ENCODE measurements around the gene FBLN1.
"Not testable (repeated sequence)": the region's sequence is repeated elsewhere in the genome, so short reads cannot be mapped to it uniquely, and the experiment has no call there.

Gene FBLN1

DNA sequence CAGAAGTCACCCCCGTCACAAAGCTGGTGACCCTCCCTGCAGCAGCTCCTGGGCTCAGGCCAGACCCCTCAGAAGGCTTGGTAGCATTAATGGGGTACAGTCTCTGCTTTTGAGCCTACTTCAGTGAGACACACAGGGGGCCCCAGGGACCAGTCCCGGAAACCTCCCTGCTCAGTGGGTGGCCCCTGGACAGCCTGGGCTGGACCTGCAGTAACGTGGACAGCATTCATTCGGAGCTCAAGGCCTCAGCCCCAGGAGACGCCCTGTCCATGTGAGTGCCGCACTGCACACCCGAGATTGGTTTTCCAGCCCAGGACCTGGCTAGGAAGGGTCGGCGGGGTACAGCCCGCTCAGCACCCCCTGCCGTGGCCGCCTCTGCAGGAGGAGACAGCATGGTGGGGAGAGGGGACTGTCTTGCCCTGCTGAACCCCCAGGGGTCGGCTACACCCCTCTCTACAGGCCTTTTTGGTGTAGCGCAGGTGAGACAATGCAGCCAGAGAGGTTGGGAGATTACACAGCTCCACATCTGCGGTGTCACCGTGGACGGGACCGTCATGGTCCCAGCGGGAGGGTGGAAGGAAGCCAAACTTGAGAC, 83.4 kb downstream of the FBLN1 start:
- DNase-seq (ENCODE audit: low spot score), result no peak

DNA sequence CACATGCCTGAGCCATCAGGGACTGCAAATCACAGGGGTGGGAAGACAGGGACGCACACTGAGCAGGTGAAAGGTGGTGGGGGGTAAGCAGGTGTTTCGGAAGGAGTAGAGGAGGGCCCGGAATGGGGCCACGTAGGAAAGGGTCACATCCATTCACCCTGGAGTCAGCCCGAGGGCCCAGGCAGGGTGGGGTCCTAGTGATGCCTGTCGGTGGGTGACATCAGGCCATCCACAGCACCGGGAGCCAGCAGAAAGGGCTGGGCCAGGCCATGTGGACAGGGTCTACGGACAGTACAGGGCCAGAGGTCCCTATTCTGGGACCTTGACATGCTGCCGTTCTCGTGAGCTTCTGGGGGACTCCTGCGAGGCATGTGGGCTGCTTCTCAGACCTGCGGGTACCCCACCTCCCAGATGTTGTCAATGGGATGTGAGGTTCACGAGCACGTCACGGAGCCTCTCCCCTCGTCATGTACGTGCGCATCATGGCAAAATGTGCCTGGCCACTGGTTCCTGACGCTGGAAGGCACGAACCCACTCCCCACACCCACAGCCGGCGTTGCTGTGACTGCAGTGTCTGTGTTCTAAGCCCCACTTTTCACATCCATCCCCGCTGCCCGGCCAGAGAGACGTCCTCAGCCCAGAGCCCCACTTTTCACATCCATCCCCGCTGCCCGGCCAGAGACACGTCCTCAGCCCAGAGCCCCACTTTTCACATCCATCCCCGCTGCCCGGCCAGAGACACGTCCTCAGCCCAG, 84.1 kb downstream of the FBLN1 start:
- no peak for DNase-seq (ENCODE audit: low spot score)

DNA sequence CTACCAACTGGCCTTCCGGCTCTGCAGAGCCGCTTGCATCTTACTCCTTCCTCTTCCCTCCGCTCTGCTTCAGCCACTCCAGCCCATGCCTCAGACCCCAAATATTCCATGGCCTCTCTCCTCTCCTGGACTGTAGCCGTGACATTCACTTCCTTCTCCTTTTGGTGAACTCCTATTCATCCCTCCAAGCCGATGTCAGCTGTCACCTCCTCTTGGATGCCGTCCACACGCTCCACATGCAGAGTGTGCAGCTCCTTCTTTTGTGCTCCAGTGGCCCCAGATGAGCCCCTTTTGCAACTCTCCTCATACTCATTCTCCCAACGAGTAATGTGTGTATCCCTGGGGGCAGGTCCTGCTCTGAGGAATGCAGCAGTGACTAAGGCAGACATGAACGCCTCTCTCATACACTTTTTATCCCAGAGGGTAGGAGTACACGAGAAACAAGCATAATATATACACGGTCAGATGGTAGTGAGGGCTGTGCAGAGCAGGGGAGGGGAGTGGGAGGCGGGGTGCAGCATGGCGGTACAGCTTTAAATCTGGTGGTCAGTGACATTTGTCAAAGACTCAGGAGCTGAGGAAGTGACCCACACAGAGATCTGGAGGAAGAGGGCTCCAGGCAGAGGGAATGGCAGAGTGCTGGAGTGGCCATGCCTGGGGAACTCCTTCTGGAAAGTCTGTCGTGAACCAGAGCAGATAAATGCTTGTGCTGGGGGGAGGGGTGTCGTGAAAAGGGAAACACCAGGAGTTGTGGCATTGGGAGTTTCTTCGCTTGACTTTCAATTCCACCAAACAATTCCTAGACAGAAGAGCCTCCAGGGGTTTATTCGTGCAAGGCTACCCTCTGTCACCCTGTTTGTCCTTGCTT, 85.2 kb downstream of the FBLN1 start:
- DNase-seq (ENCODE audit: low spot score), result no peak

DNA sequence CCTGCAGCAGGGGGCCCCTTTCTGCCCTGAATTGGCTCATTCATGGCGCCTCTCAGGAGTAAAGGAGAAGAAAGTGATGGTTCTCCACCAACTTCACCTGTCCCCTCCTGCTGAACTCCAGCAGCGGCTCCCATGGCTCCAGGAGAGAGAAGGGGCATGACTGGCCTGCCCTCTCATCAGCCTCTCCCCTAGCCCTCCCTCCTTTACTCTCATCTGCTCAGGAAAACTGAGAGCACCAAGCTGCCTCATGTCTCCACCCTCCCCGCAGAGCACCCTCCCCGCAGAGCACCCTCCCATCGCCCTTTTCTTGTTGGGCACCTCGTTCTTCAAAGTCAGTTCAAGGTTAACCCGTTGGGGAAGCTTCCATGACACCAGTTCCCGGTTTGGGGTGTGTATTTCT, 86.9 kb downstream of the FBLN1 start:
- no peak for DNase-seq (ENCODE audit: low spot score)

DNA sequence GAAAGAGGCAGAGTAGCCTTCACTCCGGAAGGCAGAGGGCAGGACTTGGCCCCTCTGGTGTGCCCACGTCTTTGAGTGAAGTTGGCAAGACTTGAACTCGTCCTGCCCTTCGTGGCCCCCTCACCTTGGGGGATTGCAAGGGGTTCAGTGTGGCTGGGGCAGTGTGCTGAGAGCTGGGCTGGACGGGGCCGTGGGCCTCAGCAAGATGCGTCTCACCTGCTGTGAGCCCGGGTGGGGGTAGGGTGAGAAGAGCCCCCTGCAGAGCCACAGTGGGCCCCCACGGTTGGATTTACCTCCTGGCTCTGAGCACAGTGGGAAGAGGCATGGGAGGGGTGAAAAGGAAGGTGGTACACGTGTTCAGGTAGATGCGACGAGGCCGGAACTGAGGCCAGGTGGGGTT, 87.6 kb downstream of the FBLN1 start:
- DNase-seq (ENCODE audit: low spot score), result no peak

DNA sequence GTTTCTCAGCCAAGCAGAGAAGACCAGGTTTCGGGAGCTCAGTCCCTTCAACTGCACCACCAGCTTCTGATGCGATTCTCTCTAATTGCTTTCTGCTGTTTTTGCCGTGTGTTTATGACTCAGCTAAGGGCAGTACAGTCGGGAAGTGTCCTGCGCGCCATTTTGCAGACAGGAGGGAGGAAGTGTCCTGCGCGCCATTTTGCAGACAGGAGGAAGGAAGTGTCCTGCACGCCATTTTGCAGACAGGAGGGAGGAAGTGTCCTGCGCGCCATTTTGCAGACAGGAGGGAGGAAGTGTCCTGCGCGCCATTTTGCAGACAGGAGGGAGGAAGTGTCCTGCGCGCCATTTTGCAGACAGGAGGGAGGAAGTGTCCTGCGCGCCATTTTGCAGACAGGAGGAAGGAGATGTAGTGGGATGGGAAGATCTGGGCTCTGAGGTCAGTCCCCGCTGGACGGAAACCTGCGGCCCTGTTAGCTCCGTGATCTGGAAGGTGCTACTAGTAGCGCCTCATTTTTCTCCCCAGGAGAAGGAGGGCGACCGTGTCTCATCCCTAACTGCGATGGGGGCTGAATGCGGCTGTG, 89.0 kb downstream of the FBLN1 start:
- DNase-seq (ENCODE audit: low spot score), result not testable (repeated sequence)

DNA sequence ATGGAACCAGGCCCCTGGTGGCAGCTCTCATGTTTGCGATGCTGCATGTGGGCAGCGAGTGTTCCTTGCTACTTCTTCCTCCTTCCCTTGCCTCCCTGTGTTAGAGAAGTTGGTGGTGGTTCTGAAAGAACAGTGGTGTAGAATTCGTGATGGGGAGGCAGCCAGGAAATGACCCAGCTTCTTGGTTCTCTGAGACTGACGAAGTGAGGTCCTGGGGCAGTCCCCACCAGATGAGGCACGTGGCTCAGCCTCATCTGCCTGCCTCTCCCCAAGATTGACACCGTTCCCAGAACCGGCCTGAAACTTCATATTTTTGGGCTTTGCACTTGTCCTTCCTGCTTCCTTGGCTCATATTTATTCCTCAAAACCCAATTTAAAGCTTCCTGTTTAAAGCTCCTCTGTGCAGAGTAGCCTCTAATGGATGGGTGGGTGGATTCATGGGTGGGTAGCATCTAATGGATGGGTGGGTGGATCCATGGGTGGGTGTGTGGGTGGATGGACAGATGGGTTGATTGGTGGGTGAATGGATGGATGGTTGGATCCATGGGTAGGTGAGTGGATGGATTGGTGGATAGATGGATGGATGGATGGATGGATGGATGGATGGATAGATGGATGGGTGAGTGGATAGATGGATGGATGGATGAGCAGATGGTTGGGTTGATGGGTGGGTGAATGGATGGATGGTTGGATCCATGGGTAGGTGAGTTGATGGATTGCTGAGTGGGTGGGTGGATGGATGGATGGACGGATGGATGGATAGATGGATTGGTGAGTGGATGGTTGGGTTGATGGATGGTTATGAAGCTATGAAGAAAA, 91.6 kb downstream of the FBLN1 start:
- DNase-seq (ENCODE audit: low spot score), result no peak

DNA sequence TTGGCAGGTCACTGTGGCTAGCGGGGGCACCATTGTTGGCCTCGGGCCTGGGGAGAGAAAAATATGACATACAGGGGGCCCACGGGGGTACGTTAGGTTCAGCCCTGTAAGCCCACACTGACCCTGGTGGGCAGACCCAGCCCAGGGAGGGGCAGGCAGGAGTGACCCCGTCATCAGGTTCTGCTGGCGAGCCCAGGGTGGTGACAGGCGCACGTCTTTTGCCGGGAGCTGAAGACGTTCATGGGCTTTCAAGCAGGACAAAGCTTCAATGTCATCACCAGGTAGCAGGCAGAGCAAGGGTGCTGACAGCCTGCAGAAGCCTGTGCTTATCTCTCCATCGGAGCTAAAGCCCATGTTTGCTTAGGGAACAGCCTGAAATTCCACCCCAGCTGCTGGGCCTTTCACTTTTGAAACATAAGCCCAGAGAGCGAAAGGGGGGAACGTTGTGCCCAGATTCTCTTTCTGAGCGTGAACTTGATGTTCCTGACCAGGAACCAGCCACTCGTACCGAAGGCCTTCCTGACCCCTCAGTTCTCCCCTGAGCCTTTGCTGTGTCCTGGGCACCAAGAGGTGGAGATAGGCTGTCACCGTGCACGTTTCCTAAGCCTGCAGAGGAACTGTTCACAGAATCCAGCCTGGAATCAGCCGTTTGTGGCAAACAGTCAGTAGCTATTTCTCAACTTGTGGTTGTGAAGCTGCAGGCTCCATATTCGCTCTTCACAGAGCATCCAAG, 94.9 kb downstream of the FBLN1 start:
- DNase-seq (ENCODE audit: low spot score), result peak; percentile 88

DNA sequence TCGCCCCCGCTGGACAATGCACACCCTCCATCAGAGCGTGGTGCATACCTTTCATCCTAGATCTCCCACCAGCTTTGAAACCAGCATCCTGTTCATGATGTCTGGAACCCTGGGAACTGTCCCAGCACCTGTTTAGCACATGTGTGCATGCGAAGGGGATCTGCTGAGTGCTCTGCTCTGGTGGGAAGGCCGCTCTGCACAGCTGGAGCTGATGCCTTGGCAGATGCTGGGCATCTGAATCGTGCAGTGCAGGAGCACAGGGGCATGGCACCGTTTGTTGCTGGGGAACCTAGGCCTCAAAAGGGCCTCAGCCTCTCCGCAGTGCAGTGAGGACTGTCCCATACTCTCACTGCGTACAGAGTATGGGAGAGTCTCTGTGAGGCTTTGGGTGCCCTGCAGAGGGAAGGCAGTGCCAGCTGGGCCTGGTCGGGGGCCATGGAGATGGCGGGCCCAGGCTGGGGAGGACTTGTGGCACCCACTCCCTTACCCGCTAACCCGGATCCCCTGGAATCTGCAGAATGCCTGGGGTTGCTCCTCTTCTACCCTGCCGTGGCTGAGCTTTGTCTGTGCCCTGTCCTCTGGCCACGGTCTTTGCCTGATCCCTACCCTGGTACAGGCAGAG, 96.0 kb downstream of the FBLN1 start:
- DNase-seq (ENCODE audit: low spot score), result no peak

DNA sequence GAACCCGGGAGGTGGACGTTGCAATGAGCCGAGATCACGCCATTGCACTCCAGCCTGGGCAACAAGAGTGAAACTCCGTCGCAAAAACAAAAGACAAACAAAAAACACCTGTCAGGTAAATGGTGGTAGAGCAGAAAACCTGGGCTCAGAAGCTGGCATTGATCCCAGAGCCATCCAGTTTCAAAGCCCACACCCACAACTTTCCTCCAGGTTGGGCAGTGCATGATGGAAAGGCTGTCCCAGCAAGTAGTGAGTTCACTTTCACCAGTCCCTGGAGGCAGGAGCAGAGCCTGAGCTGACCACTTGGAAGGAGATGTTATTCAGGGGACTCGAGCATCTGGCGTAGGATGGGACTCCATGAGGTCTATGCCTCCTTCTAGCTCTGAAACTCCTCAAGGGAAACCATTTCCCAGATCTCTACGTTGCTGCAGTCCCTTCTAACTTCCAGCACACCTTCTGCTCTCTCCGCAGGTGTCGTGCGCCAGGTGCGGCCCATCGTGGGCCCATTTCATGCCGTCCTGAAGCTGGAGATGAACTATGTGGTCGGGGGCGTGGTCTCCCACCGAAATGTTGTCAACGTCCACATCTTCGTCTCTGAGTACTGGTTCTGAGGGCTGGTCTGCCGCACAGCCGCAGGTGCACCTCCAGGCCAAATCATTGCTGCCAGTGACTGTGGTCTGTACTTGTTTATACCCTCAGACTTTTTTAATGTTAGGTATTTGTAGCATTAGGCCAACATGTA, 97.3 kb downstream of the FBLN1 start:
- DNase-seq (ENCODE audit: low spot score), result no peak

DNA sequence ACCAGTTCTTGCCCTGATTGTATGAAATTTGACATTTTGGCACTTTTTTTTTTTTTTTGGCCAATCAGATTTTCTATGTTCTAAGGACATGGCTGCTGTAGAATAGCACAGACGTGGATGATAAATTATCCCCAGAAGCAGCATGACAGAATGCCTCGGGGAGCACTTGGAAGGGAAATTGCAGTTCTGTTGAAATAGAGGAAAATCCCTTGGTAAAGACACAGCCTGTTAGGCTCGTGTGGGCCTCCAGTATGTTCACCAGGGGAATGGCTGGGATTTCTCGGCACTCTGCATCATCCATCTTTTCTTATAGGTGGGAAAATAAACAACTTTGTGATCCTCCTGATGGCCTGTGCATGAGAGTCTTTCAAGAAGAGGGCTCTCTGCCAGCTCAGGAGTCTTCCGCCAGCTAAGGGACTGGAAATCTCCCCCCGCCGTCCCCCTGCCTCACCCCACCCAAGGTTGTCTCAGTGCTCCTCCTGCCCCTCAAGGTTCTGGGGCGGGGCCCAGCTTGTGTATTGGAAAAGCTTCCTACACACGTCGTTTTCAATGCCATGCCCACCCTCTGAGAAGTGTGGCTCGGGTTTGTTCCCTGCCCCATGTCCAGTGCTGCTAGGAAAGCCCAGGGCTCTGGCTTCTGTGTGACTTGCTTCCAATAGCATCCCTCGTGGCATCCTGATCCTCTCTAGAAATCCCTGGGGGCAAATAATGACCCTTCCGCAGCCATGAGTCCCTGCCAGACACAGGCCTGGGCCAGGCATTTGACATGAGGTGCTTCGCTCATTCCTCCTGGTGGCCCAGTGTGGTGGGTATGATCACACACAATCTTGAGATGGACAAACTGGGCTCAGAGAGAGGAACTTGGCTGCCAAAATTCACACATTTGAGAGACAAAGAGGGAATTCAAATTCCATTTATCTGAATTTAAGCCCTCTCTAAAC, 98.4 kb downstream of the FBLN1 start:
- DNase-seq (ENCODE audit: low spot score), result no peak

DNA sequence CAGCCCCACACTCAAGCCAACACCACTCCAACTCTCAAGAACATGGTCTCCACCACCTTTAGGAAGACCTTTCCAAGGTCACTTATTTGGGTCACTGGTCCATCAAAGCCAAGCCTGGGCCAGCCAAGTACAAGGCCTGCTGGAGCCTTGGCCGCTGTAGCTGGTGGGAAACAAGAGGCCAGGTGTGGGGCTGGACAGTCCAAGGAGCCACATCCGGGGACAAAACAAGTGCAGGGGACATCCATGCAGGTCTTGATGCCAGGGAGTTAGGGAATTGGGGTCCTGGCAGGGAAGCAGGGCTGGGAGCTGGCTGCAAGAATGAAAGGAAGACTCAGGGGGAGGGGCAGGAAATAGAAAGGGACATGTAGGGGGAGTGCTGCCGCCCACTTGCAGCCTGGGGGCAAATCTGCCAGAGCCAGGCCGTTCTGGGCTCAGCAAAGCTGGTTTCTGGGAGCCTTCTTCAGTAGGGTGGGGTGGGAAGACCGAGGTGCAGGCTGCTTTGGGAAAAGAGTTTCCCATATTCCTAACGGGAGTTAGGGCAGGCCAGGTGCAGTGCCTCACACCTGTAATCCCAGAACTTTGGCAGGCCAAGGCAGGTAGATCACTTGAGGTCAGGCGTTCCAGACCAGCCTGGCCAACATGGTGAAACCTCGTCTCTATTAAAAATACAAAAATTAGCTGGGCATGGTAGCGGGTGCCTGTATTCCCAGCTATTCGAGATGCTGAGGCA, 99.5 kb downstream of the FBLN1 start:
- no peak for DNase-seq (ENCODE audit: low spot score)

DNA sequence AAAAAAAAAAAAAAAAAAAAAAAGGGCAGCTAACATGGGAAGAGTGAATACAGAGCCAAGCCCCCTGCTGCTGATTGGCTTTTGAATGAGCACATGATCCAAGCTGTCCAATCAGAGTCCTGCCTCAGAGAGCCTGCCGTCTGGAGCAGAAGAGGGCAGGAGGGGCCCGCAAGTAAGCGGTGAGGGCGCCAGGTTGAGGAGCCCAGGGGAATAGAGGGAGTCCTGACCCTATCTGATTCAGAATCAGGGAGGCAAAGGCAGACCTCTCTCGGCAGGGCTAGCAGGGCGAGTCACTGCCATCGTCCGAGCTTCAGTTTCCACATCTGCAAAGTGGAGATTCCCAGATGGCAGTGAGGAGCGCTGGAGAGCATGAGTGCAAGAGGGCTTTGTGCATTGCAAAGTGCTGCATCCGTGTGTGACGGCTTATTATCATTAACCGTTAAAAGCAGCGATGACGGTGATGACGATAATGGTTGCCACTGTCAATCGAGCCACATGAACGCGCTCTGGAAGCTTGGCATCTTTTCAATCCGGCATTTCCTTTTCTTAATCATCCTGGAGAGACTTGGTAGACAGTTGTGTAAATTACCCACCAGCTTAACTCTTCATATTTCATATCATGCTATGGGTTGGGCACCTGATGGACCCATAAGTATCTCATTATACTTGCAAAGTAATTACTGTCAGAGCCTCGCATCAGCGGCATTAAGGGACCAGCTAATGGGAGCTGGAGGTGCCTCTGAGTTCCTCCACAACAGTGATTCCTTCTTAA, 100.3 kb downstream of the FBLN1 start:
- DNase-seq (ENCODE audit: low spot score), result no peak

DNA sequence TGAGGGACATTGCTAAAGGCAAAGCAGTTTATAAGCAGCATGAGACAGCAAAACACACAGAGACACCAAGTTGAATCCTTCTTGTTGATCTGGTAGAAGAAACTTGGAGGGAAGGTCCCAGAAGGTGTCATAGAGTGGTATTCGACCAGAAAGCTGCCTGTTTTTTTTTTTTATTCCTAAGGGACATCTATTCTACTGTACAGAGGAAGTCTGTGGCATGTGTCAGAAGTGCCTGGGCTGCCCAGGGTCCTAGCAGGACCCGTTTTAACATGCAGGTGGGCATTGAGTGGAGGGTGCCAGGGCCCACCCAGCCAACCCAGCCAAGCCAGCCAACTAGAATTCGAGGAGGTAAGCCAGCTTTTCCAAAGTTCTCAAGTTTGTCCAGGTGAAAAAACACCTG, 100.9 kb downstream of the FBLN1 start:
- no peak for DNase-seq (ENCODE audit: low spot score)

DNA sequence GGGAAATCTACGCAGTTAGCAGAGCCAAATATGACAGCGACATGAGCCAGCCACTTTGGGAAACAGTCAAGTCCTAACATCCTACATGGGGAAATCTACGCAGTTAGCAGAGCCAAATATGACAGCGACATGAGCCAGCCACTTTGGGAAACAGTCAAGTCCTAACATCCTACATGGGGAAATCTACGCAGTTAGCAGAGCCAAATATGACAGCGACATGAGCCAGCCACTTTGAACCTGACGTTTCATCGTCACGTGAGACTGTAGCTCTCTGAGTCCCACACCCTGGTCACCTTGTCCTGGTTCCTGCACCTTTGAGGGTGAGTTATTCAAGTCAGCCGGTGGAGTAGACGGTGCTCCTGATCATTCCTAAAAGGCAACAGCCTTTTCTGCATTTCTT, 105.4 kb downstream of the FBLN1 start:
- not testable (repeated sequence) for DNase-seq (ENCODE audit: low spot score)

DNA sequence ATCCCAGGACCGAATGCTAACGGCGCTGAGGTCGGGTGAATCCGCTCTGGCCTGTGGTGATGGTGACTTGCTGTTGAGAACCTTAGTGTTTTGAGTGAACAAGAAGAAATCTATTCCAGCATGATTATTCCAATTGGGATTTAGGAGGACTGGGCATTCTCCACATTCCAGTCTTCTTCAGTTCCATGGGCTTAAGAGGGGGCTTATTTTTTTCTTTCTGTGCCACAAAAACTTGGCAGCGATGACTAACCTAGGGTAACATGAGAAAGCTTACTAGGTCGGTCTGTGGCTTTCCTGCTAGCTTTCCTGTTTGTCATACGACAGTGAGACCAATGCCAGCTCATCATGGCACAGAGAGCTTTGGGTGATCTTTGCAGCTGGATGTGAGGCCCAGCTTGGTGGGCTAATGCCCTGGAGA, 106.1 kb downstream of the FBLN1 start:
- DNase-seq (ENCODE audit: low spot score), result no peak

DNA sequence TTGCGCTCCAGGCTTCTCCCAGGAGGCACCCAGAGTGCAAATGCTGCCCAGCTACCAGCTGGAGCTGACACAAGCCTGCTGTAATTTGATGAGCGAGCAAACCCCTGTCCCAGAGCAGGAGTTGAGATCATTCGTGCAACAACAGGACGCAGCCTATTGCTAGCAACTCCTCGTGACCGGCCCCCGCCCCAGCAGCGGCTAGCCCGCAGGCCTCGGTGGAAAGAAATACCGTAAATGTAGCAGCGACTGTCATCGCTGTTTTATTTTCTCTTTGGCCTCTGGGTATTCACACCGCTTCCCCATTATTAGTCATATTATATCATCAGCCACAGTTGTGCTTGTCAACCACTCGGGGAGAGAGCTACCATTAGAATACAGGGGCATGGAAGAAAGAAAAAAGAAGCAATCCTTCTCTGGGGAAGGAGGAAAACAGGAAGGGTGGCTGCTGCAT, 109.8 kb downstream of the FBLN1 start:
- no peak for DNase-seq (ENCODE audit: low spot score)

Measured in HuH-7 (cell line).